NCI-H82 treated with DMSO at 0.1 percent for 48 hours (cell line): Measurements from ENCODE around the gene EDA.

ENCODE experiments used
- DNase-seq: peaks from one replicate; lab custom pipeline; 2025; ENCODE audit not compliant: unreplicated experiment; lab: John Stamatoyannopoulos, UW

EDA gene

GRCh38 chrX:70022616-70023015, 406.7 kb downstream of the EDA start:
- no peak for DNase-seq

DNA sequence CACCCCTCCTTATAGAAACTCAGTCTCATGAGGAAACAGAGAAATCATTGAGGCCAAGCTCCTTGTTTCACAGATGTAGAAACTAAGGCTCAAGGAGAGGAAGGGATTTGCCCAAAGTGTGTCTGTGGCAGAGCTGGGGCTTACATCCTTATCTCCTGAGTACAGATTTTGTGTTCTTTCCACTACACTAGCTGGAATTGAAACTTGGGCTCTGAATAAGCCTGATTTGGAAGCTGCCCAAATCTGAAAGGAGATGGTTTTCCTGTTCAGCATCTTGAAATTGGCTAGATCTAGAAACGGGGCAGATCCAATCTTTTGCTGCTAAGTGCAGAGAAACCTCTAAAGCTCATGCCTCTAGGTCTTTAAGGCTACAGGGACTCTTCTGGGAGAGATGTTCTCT, 409.6 kb downstream of the EDA start:
- no peak for DNase-seq

- no peak for DNase-seq
These were observed 410.4 kb downstream of the EDA start for GRCh38 chrX:70026112-70026850.

DNA sequence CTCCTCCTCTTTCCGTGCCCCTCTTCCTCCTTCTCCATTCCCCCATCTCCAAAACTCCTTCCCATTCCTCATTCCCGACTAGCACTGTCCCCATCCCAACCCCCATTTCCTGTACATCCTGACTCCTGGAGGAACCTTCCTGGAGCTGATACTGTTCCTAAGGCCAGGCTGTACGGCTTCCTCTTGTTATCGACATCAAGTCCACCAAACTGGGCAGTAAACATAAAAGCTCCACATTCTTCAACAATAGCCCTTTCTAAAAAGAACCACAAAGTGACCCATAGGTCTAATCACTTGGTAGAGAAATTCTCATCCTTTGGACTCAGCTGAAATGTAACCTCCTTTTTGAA, 410.9 kb downstream of the EDA start:
- DNase-seq: no peak

GRCh38 chrX:70029863-70030262, 413.9 kb downstream of the EDA start:
- peak; percentile 61 for DNase-seq

DNA sequence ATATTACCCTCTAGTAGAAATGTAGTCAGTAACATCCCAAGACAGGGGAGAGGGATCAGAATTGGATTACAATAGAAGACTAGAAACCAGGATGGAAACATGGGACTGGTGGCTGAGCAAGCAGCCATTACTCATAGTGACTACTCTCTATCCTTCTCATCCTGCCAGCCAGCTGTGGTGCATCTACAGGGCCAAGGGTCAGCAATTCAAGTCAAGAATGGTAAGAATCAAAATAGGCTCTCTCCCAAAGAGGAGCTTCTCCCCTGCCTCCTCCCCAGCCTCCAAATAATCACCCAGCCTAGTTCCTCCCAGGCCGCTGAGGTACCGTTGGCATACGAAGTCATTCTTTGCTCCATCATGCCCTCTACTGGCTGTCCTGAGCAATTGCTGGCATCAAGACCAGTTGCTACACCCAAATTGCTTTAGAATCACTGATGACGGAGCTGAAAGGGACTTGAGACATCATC, 414.4 kb downstream of the EDA start:
- DNase-seq: peak; percentile 66

GRCh38 chrX:70032792-70033191, 416.9 kb downstream of the EDA start:
- DNase-seq: no peak

- DNase-seq: peak; percentile 42
These were observed 417.6 kb downstream of the EDA start for GRCh38 chrX:70033348-70034051.

- DNase-seq: no peak
These were observed 418.7 kb downstream of the EDA start for GRCh38 chrX:70034646-70035045.

GRCh38 chrX:70038515-70038914, 422.6 kb downstream of the EDA start:
- DNase-seq: no peak

DNA sequence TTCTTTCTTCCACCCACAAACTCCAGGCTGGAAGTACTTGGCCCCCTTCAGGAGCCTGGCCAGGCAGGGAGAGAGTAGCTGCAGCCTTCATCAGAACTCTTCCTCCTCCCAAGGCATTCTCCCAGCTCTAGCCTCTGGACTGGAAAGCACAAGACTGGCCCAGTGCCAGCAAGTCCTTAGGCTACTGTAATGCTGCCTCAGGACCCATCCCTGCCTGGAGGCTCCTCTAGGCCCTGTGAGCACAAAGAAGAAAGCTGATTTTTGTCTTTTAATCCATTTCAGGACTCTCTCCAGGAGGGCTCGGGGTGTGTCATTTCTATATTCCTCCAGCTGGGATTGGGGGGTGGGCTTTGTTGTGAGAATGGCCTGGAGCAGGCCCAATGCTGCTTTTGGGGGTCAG, 423.0 kb downstream of the EDA start:
- DNase-seq: no peak

GRCh38 chrX:70039758-70040157, 423.8 kb downstream of the EDA start:
- no peak for DNase-seq

- DNase-seq: no peak
These were observed 426.1 kb downstream of the EDA start for GRCh38 chrX:70041993-70042392.

GRCh38 chrX:70042399-70043371, 426.8 kb downstream of the EDA start:
- no peak for DNase-seq

DNA sequence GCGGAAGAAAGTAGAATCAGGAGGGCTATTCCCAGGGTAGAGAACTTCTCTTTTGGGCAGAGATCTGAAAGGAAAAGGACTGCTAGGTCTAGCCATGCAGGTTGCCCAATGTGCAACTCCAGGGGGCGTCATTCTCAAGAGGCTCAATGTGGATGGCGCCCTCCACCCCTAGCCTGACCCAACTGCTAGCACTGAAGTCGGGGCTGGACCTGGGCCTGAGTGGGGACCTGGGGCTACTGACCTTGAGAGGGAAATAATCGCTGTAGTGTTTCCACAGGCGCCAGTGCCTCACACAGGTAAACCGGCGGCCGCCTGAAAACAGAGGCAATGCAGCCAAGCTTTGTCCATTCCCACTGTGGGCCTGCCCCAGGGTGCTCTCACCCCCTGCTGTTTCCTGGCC, 427.8 kb downstream of the EDA start:
- DNase-seq: no peak

DNA sequence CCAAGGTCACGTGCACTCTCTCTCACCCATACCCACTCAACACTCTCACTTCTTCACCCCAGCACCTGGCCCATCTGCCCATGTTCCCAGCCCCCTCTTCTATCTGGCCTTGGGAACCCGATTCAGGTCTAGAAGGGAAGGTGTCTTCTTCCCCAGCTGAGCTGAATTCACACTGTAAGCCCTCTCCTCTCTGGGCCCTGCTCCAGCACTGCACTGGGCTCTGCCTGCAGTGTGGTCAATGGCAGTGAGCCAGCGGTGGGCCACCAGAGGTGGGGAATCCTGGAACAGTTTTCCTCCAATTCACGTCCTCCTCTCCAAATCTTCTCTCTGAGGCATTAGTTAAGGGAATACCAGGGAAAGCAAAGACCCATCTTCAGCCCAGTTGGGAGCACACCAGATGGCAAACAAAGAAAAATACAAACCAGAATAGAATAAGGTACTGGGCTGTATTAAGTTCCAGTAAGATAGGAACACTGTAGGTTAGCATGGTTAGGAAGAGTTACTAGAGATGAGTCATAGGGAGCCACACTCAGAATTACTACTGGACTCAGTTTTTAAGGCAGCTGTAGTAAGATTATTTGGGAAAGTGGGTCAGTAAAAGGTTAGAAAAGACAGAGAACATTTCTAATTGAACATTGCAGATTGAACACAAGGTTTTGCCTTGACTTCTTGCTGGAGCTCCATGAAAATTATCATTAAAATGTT, 428.8 kb downstream of the EDA start:
- no peak for DNase-seq

GRCh38 chrX:70046978-70047377, 431.1 kb downstream of the EDA start:
- DNase-seq: no peak

GRCh38 chrX:70049406-70049805, 433.5 kb downstream of the EDA start:
- no peak for DNase-seq

DNA sequence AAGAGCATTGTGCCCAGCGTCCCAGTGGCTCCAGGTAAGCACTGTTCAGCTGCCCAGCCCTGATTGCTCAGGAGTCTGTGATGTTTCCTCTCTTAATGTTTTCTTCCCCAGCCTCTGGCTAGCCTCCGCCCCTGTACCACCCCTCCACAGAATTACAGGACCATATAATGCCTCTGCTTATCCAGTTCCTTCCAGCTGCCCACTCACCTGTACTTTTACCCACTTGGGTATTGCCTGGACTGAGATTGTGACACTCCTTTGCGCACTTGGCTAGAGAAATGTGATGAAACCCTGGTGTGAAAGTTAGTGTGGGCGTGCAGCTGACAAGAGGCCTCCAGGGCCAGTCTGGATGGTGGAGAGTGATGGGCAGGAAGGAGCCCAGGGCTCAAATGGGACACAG, 434.0 kb downstream of the EDA start, which contains the start of gene AWAT2:
Gene AWAT2 (minus strand): TSS at position 14 of the 400 bp plus-strand sequence. CDS start 6 bp downstream, at position 8.
- DNase-seq: no peak

DNA sequence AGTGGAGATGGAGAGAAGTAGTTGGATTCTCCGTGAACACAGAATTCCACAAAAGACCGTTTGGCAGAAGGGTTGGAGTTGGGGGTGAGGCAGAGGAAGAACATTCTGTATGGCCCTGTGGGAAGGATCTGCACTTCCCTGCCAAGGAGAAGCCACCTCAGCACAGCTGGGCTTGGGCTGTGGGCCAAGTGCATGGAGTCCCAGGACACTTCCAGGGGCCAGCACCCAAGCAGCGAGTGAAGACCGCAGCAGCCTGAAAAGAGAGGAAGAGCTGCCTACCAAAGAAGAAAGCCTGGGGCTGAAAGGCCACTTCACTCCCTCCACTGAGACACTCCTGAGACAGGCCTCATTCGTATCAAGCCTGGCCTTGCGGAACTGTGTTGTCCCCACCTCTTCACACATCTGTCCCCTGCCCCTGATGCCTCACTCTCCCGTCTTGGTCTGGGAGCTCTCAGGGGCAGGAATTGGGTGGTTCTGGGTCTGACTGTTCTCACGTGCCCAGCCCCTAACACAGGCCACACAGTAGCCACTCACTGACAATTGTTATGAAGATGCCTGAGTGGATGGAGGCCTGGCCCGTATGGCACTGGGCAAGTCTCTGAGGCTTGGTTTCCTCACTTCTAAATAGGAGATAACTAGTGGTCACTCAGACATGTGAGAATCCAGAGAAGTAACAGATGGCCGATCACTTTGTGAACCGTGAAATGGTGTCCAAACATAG, 437.1 kb downstream of the EDA start:
- DNase-seq: no peak
